HG03097 (cell line): ENCODE data around the gene NOD2.
A peak's percentile ranks its signal among the peaks of the same experiment; 100 is the strongest.

Source experiments
- ATAC-seq: cut with Tn5 transposase; IDR thresholded peaks from one replicate; pipeline ENCODE4 v1.9.1; 2021; ENCODE audit not compliant: unreplicated experiment, low FRiP score

The NOD2 gene

DNA sequence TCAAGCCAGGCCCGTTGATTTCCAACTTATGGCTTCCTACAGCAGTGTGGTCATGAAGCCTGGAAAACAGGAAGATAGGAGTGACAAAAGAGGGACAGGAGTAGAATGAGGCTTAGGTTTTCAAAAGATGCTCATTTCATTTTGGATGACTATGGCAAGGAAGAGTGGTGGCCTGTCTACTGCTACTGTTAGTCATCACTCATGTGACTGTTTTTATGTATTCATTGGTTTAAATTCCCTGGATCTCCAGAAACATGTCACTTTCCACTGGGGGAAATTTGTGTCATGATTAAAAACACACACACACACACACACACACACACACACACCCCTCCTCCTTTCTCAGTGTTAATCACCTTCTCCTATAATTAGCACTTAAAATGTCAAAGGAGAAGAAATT is 47.3 kb downstream of the NOD2 start:
- no peak for ATAC-seq

DNA sequence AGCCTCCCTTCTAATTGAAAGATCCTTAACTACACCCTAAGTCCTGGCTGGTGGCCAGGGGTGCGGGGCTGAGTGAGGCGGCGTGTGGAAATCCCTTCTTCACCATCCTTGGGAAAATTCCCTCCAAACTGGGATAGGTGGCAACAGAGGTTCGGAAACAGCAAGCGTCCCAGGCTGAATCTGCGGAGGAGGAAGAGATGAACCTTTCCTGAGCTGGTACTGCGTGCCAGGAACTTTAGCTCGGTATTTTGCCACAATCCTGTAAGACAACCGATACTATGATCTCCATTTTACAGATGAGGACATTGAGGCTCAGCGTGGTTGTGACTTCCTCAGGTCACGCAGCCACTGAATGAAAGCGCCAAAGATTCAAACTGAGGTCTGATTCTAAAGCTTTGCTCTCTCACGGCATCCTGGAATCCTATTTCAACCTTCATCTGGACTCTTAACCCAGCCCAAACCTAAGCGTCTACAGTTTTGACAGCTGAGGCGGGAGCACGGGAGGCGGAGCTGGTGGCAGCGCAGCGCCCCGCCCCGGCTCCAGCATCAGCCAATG is 47.9 kb downstream of the NOD2 start:
- no peak for ATAC-seq

DNA sequence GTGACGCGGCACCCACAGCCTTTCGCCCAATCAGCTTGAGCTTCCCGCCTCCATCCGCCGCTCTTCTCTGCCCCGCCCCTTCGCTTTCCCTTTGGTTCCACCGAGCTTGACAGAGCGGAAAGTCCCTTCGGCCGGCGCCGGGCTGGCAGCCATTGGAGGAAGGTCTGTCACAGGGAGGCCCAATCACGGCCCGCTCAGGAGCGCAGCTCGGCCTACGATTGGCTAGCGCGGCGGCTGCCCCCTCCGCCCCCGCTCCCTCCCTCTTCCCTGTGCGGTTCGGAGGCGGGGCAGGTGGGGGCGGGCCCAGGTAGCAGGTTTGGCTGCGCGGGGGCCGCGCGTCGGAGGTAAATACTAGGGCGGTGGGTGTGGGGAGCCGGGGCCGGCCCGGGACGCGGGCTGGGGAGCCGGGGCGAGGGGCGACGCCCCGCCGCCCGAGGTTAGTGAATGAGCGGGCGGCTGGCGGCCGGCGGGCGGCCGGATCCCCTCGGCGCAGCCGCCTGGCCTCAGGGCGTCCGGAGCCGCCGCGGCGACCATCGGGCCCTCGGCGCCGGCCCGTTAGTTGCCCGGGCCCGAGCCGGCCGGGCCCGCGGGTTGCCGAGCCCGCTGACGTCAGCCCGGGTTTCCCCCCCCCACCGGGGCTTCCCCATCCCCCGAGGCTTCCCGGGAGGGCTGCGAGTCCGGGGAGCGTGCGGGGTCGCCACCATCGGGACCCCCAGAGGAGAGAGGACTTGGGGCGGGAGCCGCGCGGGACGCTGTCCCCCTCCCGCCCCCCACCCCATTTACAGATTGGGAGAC is 48.6 kb downstream of the NOD2 start, which contains the start of gene CYLD:
Gene CYLD (plus strand): TSS at position 306 of the 795 bp plus-strand sequence. CDS start 7,613 bp downstream, outside the sequence.
- ATAC-seq, result peak; percentile 94

DNA sequence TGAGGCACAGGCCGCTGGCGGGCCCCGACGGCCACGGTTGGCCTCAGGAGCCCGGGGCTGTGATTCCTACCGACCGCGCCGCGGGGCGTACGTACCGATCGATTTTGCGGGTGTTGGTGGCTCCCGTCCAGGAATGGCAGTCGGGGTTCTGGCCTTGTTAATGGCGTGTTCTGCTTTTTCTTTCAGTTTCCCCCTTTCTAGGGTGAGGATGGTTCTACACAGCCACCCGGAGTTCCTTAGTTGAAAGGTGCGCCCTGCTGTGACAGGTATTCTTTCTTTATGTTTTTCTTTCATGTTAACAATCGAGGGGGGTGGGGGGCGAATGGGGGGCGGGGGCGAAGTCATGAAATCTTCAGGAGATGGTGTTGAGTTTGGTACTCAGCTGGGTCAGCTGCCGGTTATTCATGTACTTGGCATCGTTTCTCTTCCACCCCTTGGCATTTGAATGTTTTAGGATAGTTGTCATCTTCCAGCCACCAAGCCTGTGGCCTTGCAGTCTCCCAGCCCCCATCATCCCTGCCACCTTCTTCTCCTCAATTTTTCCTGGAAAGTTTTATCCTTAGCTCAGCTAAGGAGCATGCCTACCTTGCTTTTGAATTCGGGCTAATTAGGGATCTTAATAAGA is 49.3 kb downstream of the NOD2 start:
- ATAC-seq, result no peak

DNA sequence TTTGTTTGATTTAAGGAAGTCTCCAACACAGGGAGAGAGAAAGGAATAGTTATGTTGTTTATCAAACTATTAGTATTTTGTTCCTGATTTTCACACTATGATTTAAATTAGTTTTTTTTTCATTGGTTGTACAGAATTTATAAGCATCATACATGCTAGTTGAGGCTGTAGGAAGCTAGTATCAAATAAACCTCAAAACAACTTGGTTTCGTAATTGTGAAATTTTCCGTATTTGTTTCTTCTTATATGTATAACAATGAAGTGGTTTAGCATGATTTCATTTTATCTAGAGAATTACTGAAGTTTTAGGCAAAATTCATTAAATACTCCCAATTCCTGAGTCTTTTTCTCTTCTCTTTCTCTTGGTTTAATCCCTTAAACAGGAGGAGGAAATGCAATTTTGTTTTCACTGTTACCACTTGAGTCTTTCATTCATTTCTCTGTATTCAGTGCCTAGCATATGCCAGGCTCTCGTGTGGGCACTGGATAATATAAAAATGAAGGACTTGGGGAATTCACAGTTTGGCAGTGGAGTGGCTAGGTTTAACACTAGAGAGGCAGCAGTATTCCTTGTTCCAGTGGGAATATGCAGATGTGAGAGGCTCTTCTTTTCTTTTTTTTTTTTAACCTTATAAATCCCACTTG is 50.3 kb downstream of the NOD2 start:
- ATAC-seq, result no peak

DNA sequence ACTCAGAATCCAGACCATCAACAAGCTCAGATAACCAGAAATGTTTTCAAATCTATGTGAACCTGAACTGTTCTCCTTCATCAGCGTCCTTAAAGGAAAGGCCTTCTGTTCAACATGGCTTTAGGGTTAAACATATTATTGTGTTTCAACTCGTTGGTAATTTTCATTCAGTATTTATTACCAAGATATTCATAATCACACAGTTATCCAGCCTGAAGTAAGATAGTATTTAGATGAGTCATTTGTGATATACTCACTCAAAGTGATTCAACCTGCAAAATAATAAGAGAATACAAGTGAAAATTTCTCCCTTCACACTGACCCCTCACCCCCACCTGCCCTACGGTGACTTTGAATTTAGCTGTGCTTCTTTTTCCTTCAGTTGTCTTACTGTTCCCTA is 51.5 kb downstream of the NOD2 start:
- no peak for ATAC-seq

GRCh38 chr16:50745940-50746339 is 52.5 kb downstream of the NOD2 start:
- ATAC-seq, result no peak

DNA sequence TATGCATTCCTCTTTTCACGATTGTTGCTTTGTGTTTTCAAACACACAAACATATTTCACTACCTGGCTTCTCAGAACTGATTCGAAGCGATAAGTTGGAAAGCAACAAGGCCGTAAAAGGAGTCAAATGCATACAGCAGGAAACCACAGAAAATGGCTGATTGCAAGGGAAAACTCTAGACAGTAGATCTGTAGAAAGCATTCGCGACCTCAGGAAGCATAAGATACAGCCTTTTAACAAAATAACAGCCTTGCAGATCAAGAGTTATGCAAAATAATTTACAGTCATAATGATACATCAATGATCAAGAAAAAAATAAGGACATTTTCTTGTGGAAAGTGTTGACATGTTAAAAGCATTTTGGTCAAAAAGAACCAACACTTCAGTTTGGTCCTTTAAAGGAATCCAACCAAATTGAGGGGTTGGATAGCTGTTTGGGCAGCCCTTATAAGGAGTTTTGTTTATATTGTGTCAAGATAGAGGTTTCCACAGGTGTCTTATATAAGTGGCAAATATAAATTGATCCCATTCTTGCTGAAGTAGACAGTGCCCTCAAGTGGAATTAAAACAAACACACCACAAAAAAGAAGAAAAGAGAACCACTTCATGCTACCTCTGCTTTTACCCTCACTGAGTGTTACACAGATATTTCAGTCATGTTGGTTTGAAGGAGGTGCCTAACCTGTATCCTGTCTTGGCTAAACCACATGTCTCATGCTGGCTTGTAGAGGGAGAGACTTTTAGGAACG is 54.0 kb downstream of the NOD2 start:
- peak; percentile 44 for ATAC-seq

- no peak for ATAC-seq
Observed at GRCh38 chr16:50751528-50751927, 58.1 kb downstream of the NOD2 start.

DNA sequence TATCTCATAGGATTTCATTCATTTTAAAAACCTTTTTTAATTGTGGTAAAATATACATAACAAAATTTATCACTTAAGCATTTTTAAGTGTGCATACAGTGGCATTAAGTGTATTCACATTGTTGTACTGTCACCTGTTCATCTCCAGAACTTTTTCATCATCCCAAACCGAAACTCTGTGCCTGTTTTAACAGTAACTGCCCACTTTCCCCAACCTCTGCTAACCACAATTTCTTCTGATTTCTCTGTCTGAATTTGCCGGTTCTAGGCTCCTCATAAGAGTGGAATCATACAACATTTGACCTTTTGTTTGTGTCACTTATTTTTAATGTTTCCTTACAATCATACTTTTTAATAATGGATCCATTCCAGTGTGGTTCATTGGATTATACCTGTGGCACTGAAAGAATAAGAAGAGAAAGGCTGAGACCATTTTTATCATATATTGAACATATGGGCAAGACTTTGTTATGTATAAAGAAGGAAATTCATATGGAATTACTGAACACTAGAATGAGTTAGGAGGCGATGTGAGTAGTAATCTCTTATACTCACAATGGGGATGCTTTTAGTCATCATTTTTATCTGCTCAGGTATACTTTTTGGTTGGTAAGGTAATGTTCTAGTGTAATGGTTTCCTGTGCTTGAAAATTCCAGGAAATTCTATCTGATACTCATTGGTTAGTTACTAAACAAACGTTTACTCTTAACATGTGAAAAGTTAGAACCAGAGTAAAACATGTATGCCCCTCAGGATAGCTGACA is 59.2 kb downstream of the NOD2 start:
- no peak for ATAC-seq

DNA sequence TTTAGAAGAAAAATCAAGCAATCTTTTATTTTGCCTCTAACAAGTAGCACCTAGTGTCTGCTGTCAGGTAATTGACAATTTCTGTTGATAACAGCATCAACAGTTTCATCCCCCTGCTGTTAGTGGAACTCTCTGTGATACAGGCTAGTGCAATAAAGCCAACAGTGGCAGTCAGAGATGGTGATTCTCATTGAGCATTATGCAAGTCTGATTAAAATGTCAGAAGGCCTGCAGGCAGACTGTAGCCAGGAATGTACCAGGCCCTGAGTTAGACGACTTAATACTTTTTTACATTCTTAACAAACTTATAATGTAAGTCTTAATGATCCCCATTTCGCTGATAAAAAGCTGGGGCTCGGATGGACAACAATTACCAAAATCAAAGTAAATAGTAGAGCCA is 63.1 kb downstream of the NOD2 start:
- no peak for ATAC-seq

- no peak for ATAC-seq
Observed at GRCh38 chr16:50761267-50761666, 67.9 kb downstream of the NOD2 start.

GRCh38 chr16:50762241-50762640 is 68.8 kb downstream of the NOD2 start:
- ATAC-seq, result no peak

- no peak for ATAC-seq
Observed at GRCh38 chr16:50763211-50763610, 69.8 kb downstream of the NOD2 start.

DNA sequence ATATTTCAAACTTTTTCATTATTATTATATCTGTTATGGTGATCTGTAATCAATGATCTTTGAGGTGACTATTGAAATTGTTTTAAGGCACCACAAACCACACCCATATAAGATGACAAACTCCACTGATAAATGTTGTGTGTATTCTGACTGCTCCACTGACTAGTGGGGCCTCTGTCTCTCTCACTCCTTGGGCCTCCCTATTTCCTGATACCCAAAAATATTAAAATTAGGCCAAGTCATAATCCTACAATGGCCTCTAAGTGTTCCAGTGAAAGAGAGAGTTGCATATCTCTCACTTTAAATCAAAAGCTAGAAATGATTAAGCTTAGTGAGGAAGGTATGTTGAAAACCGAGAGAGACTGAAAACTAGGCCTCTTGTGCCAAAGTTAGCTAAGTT is 71.9 kb downstream of the NOD2 start:
- no peak for ATAC-seq

- no peak for ATAC-seq
Observed at GRCh38 chr16:50765861-50766260, 72.5 kb downstream of the NOD2 start.

DNA sequence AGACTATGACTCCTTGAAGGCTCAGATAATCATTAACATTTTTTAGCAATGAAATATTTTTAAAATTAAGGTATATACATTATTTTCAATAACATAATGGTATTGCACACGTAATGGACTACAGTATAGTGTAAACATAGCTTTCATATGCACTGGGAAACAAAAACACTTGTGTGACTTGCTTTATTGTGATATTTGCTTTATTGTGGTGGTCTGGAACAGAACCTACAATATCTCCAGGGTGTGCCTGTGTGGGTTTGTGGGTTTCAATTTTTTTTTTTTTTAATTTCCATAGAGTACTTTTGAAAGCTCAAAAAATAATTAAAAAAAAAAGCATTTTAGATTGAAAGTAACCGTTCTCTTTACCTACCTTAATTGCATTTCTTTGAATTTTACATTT is 73.8 kb downstream of the NOD2 start:
- ATAC-seq, result no peak

- no peak for ATAC-seq
Observed at GRCh38 chr16:50771366-50771765, 78.0 kb downstream of the NOD2 start.

DNA sequence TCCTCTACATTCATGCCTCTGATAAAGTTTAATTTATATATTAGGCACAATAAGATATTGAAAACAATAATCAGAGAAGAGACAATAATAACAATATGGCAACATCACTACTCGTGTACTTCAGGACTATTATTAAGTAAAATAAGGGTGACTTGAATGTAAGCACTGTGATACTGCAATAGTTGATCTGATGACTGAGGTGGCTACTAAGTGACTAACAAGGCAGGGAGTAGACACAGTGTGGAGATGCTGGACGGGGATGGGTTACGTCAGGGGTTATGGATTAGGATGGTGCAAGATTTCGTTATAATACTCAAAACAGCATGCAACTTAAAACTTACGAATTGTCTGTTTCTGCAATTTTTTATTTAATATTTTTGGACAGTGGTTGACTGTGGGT is 81.0 kb downstream of the NOD2 start:
- no peak for ATAC-seq

DNA sequence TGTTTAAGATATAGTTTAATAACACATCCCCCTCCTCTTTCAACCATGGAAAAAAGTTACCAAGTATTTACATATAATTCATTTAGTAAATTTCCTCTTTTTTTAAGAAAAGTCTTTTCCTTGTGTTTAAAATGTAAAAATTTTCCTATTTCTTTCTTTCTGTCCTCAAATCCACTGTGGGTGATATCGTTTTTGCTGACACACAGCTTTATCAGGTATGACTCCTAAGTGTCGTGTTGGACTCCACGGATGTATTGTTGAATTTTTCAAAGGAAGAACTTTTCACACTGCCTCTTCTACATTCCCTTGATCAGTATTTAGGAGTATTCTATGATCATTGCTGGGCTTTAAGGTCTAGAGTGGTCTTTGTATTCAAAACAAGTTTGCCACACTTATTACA is 81.6 kb downstream of the NOD2 start:
- no peak for ATAC-seq
